Esophagus squamous epithelium (tissue), 4 donors: ENCODE results near the gene TTC3.

Experiments used
- POLR2A ChIP-seq, 4 donors: fragments of 450-650 bp; IDR thresholded peaks; one replicate each; pipeline ENCODE4 v1.6.1; 2017; ENCODE audit warnings: antibody characterized with exemption in 4 of 4, mild to moderate bottlenecking in 4 of 4, moderate library complexity in 3 of 4
- TF ChIP-seq, protein P1 (sequence below), 6 experiments: fragments of 450-650 bp in 4 of 6; fragments of 200-600 bp in 2 of 6; sonication (generic) in 2 of 6; IDR thresholded peaks; one replicate each; pipeline ENCODE4 v1.5.1; 2016 to 2019; ENCODE audit warnings: antibody characterized with exemption in 6 of 6, mild to moderate bottlenecking in 4 of 6, moderate library complexity in 4 of 6

DNA sequence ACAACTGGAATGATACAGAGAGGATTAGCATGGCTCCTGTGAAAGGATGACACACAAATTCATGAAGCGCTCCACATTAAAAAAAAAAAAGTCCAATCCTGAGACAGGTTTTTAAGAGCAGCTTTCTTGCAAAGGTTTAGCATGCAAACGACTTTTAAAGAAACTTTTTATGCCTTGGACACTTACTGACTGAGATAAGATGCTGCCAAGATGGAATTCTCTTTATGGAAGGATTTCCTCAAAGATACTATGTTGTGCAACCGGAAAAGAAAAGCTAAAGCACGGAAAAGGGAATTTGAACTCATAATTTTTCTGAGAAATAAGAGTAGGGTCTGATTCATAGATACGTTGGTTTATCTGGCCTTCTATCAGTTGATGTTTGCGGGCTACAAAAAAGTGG lies 27.5 kb upstream of the TTC3 start:
- no peak for TF ChIP-seq POLR2A (IDR thresholded peaks at IDR 0.05)
- TF ChIP-seq, protein P1, sequence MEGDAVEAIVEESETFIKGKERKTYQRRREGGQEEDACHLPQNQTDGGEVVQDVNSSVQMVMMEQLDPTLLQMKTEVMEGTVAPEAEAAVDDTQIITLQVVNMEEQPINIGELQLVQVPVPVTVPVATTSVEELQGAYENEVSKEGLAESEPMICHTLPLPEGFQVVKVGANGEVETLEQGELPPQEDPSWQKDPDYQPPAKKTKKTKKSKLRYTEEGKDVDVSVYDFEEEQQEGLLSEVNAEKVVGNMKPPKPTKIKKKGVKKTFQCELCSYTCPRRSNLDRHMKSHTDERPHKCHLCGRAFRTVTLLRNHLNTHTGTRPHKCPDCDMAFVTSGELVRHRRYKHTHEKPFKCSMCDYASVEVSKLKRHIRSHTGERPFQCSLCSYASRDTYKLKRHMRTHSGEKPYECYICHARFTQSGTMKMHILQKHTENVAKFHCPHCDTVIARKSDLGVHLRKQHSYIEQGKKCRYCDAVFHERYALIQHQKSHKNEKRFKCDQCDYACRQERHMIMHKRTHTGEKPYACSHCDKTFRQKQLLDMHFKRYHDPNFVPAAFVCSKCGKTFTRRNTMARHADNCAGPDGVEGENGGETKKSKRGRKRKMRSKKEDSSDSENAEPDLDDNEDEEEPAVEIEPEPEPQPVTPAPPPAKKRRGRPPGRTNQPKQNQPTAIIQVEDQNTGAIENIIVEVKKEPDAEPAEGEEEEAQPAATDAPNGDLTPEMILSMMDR (IDR thresholded peaks at IDR 0.05) = no peak
